HEK293T (cell line): ENCODE measurements around the gene CD4.

Source experiments
- CTCF ChIA-PET: fragments of 350-600 bp; formaldehyde crosslinking; extraction: SDS; loops from one replicate; lab custom pipeline; 2021; ENCODE audit warnings: antibody characterized with exemption, inconsistent platforms; lab: Yijun Ruan, JAX
- POLR2A ChIA-PET: fragments of 350-600 bp; formaldehyde crosslinking; extraction: SDS; loops from one replicate; lab custom pipeline; 2020; ENCODE audit warnings: antibody characterized with exemption, inconsistent platforms; lab: Yijun Ruan, JAX
- DNase-seq: peaks from one replicate; pipeline ENCODE4 v3.0.0; 2012; ENCODE audit warnings: mixed read lengths; ENCODE audit errors: extremely low spot score
- ARNT ChIP-seq: fragments of 450-650 bp; IDR thresholded peaks from 2 replicates; pipeline ENCODE4 v1.6.1; 2017; ENCODE audit warnings: mild to moderate bottlenecking
- BHLHE40 ChIP-seq: fragments of 450-650 bp; IDR thresholded peaks from 2 replicates; pipeline ENCODE4 v1.6.1; 2016; ENCODE audit warnings: mild to moderate bottlenecking, moderate library complexity, borderline replicate concordance
- CTBP1 ChIP-seq: fragments of 450-650 bp; IDR thresholded peaks from 2 replicates; pipeline ENCODE4 v1.6.1; 2016; ENCODE audit warnings: borderline replicate concordance
- ELF4 ChIP-seq: fragments of 450-650 bp; IDR thresholded peaks from 2 replicates; pipeline ENCODE4 v1.6.1; 2017; ENCODE audit warnings: antibody characterized with exemption
- FOXA1 ChIP-seq: fragments of 450-650 bp; IDR thresholded peaks from 2 replicates; pipeline ENCODE4 v1.6.1; 2016; ENCODE audit warnings: mild to moderate bottlenecking
- FOXK2 ChIP-seq: fragments of 450-650 bp; IDR thresholded peaks from 2 replicates; pipeline ENCODE4 v1.6.1; 2016; ENCODE audit warnings: mild to moderate bottlenecking
- FOXM1 ChIP-seq: fragments of 450-650 bp; IDR thresholded peaks from 2 replicates; pipeline ENCODE4 v1.6.1; 2017; ENCODE audit warnings: mild to moderate bottlenecking, borderline replicate concordance
- HDGF ChIP-seq: fragments of 450-650 bp; IDR thresholded peaks from 2 replicates; pipeline ENCODE4 v1.6.1; 2017; ENCODE audit warnings: antibody characterized with exemption, borderline replicate concordance
- L3MBTL2 ChIP-seq: fragments of 450-650 bp; conservative IDR thresholded peaks from 2 replicates; pipeline ENCODE4 v1.6.1; 2016; ENCODE audit warnings: mild to moderate bottlenecking
- LEF1 ChIP-seq: fragments of 450-650 bp; IDR thresholded peaks from 2 replicates; pipeline ENCODE4 v1.6.1; 2017; ENCODE audit warnings: mild to moderate bottlenecking, borderline replicate concordance
- NFRKB ChIP-seq: fragments of 450-650 bp; IDR thresholded peaks from 2 replicates; pipeline ENCODE4 v1.6.1; 2016; ENCODE audit warnings: mild to moderate bottlenecking, moderate library complexity
- SP1 ChIP-seq: fragments of 450-650 bp; IDR thresholded peaks from 2 replicates; pipeline ENCODE4 v1.6.1; 2017
- SUZ12 ChIP-seq: fragments of 450-650 bp; IDR thresholded peaks from 2 replicates; pipeline ENCODE4 v1.6.1; 2016; ENCODE audit warnings: mild to moderate bottlenecking
- TARDBP ChIP-seq: fragments of 450-650 bp; IDR thresholded peaks from 2 replicates; pipeline ENCODE4 v1.6.1; 2016
- ZNF384 ChIP-seq: fragments of 450-650 bp; IDR thresholded peaks from 2 replicates; pipeline ENCODE4 v1.6.1; 2016
- TF ChIP-seq, protein P1 (sequence below): fragments of 450-650 bp; IDR thresholded peaks from 2 replicates; pipeline ENCODE4 v1.6.1; 2016

CD4 gene

DNA sequence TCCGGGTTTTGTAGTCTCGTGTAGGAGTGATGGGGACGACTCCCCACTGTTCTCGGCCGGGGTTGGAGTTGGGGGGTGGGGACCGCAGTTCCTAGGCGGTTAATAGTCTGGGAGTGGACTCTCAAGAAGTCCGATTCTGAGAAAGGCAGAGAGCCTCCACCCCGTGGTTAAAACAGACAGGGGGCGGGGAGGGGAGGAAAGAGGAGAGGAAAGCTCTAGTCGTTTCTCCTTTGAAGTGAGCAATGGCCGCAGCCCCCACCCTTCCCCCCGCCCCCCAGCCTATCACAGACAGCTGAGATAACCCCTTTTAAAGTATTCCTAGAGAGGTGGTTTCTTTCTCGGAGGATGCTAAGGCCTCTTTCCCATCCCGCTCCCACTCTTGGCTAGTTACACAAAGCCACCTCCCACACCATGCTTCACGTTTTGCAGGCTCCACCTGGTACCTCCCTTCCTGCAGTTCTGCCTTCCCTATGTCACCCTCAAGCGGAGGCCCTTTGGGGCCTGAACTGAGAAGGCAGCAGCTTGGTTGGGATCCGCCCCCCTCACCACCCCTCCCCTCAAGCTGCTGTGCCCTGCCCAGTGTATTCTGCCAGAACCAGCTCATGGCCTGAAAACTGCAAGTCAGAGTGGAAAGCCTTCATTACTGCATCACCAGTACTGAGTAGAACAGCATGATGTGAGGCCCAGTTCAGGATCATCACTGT is 63.5 kb downstream of the CD4 start:
- TF ChIP-seq ARNT = no peak
- TF ChIP-seq FOXM1 = no peak
- TF ChIP-seq ZNF384 = no peak
- no peak for TF ChIP-seq L3MBTL2
- TF ChIP-seq BHLHE40 = no peak
- no peak for TF ChIP-seq LEF1
- TF ChIP-seq FOXA1 = no peak
- TF ChIP-seq FOXK2 = no peak
- TF ChIP-seq SUZ12 = no peak
- no peak for TF ChIP-seq SP1
- TF ChIP-seq TARDBP = no peak
- TF ChIP-seq, protein P1, sequence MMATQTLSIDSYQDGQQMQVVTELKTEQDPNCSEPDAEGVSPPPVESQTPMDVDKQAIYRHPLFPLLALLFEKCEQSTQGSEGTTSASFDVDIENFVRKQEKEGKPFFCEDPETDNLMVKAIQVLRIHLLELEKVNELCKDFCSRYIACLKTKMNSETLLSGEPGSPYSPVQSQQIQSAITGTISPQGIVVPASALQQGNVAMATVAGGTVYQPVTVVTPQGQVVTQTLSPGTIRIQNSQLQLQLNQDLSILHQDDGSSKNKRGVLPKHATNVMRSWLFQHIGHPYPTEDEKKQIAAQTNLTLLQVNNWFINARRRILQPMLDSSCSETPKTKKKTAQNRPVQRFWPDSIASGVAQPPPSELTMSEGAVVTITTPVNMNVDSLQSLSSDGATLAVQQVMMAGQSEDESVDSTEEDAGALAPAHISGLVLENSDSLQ = no peak
- TF ChIP-seq CTBP1 = no peak
- TF ChIP-seq HDGF = no peak
- no peak for TF ChIP-seq NFRKB
- no peak for DNase-seq
- ChIA-PET CTCF (interaction anchor here (0.7 to 3.9 kb wide), 7 partner anchors 16 to 239 kb away, joined by 3 to 28 read pairs (median 4); partner anchors contain the start of genes RNU7-1 and SPSB2), POLR2A (interaction anchor here (0.5 to 5.5 kb wide), 19 partner anchors 9 to 239 kb away, joined by 3 to 214 read pairs (median 9); partner anchors contain the start of genes C12orf57, COPS7A, GNB3 and GPR162)

DNA sequence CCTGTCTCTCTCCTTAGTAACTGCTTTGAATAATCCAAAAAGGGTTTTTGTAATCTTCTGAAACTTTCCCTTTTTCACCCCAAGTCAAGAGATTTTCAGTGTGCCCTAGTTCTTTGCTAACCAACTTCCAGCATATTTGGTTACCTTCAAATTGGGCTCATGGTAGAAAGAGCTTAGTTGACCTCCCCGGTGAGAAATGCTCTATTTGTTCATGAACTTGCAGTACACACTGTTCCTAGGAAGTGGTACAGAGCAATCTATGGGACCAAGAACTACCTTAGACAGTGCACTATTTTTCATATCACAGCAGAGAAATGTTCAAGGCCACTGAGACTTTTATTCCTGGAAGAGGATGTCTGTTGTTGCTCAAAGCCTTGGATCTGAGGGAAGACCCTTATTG is 64.3 kb downstream of the CD4 start:
- DNase-seq = no peak
- POLR2A ChIA-PET = interaction anchor here (2.9 to 5.5 kb wide), 6 partner anchors 15 to 130 kb away, joined by 15 to 214 read pairs (median 44); partner anchors contain the start of genes C12orf57, COPS7A, MLF2 and P3H3
- TF ChIP-seq FOXM1 (no peak), ARNT (no peak), BHLHE40 (no peak), LEF1 (no peak)
- CTCF ChIA-PET = interaction anchor here (1.1 to 3.9 kb wide), 4 partner anchors 16 to 239 kb away, joined by 3 to 28 read pairs (median 15); partner anchors contain the start of gene SPSB2

DNA sequence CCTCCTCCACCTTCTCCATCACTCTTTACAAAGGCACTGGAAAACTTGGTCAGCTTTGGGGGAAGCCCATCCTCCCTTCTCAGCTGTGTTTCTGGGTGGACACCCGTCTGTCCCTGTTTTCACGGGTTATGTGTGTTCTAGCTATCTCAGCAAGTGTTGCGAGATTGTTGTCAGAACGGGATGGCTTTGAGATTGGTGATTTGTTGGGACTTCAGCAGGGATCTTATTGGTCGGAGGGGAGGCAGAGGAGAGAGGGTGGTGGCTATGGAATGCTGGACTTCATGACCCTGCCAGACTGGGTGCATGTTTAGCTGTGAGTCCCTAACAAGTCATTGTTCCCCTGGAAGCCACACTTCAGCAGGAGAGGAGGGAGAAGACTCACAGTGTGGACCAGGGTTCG is 64.7 kb downstream of the CD4 start:
- ChIA-PET POLR2A (interaction anchor here (4.0 to 5.5 kb wide), 2 partner anchors 15 to 102 kb away, joined by 51 to 214 read pairs; partner anchors contain the start of genes MLF2, SPSB2 and TPI1), CTCF (interaction anchor here (0.6 to 3.1 kb wide), 4 partner anchors 15 to 297 kb away, joined by 3 to 28 read pairs (median 4); partner anchors contain the start of gene SPSB2)
- no peak for DNase-seq
- no peak for TF ChIP-seq NFRKB
- no peak for TF ChIP-seq FOXK2
- TF ChIP-seq L3MBTL2 = no peak

DNA sequence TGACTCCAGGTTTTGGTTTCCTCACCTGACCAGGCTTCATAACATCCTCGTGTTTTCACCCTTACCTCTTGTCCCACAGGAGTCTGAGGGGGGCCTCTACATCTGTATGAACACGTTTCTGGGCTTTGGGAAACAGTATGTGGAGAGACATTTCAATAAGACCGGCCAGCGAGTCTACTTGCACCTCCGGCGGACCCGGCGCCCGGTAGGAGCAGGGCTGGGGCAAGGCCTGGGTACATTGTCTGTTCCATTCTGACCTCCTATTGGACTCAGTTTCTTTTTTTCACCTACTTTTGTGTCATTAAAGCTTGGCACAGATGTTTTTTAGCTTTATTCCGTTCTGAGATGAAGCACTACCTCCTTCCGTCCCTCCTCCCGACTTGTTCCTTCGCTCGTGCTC is 66.0 kb downstream of the CD4 start:
- no peak for DNase-seq
- TF ChIP-seq NFRKB (no peak), SP1 (no peak), FOXM1 (no peak), ARNT (no peak), SUZ12 (no peak), L3MBTL2 (no peak), ELF4 (no peak), FOXK2 (no peak), ZNF384 (no peak), LEF1 (no peak)
- POLR2A ChIA-PET = interaction anchor here (5.5 kb wide), 1 partner anchor 13 kb away, joined by 214 read pairs; the partner anchor contains the start of genes SPSB2 and TPI1
- CTCF ChIA-PET = interaction anchor here (0.6 to 0.9 kb wide), 2 partner anchors 14 to 17 kb away, joined by 3 to 4 read pairs; partner anchors contain the start of gene SPSB2

DNA sequence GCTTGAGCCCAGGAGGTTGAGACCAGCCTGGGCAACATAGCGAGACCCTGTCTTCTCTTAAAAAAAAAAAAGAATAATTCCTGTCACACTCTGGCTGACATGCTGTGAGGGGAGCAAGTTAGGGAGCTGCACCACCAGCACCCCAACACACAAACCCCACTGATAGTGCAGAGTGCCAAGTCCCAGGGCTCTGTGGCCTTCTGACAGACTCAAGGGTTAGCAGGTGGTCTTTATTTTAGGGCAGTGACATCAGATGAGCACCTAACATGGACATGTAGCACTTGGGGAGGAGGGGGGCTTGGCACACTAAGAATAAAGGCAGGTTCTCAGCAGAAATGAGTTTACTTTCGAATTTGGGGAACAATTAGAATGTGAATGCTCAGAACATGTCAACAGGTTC is 69.5 kb downstream of the CD4 start:
- TF ChIP-seq NFRKB = no peak
- DNase-seq = no peak
- POLR2A ChIA-PET = no interaction called here
- CTCF ChIA-PET = no interaction called here

DNA sequence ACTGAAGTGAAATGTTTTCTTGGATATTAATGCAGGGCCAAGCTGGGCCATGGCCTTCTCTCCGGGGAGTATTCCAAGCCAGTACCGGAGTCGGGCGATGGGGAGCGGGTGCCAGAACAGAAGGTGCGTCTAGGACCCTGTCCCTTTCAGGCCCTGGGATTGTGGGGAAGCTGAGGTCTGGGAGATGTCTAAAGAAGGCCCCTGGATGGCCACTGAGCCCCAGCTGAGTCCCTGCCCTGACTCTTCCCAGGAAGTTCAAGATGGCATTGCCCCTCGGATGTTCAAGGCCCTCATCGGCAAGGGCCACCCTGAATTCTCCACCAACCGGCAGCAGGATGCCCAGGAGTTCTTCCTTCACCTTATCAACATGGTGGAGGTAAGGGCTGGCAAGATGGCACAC is 70.8 kb downstream of the CD4 start:
- TF ChIP-seq BHLHE40 = no peak
- TF ChIP-seq LEF1 = no peak
- TF ChIP-seq ZNF384 = no peak
- no peak for TF ChIP-seq SP1
- no peak for TF ChIP-seq FOXA1
- TF ChIP-seq FOXM1 = no peak
- no peak for TF ChIP-seq L3MBTL2
- TF ChIP-seq TARDBP = no peak
- no peak for TF ChIP-seq NFRKB
- no peak for TF ChIP-seq CTBP1
- no peak for TF ChIP-seq FOXK2
- no peak for TF ChIP-seq ARNT
- TF ChIP-seq, protein P1 = no peak
- TF ChIP-seq HDGF = no peak
- no peak for TF ChIP-seq ELF4
- POLR2A ChIA-PET = interaction anchor here (0.7 kb wide), 1 partner anchor 9 kb away, joined by 3 read pairs; no protein-coding TSS in a partner anchor
- DNase-seq = no peak
- CTCF ChIA-PET = no interaction called here
